Heart left ventricle (tissue), 16 donors: Measurements from ENCODE around the gene ARHGEF28. TPM values are rescaled to one million over a fixed set of nuclear protein-coding genes. Genes with fewer than 3 reads are reported as not detected.

Experiments
- ATAC-seq, 4 donors: fragments of 200-7000 bp; cut with Tn5 transposase; one replicate each; pipeline ENCODE4 v1.9.1; 2020 to 2022; ENCODE audit warnings: moderate library complexity in 4 of 4, mild to moderate bottlenecking in 3 of 4, moderate number of reproducible peaks in 1 of 4
- DNase-seq, 5 donors: peaks; one replicate each; pipeline ENCODE4 v3.0.0-alpha.2; 2020
- H3K27ac ChIP-seq, 12 donors: fragments of 200-600 bp; sonication (generic) in 4 of 12; one replicate each; pipeline versions ENCODE4 v1.5.0 to v1.8.0; 2016 to 2022; ENCODE audit warnings: mild to moderate bottlenecking in 2 of 12
- H3K27me3 ChIP-seq, 9 donors: fragments of 200-600 bp; sonication (generic) in 2 of 9; one replicate each; pipeline versions ENCODE4 v1.5.1 to v1.8.0; 2016 to 2022; ENCODE audit warnings: mild to moderate bottlenecking in 3 of 9
- H3K36me3 ChIP-seq, 9 donors: fragments of 200-600 bp; sonication (generic) in 2 of 9; one replicate each; pipeline versions ENCODE4 v1.5.0 to v1.8.0; 2018 to 2022; ENCODE audit warnings: mild to moderate bottlenecking in 2 of 9
- H3K4me1 ChIP-seq, 12 donors: fragments of 200-600 bp; sonication (generic) in 4 of 12; one replicate each; pipeline versions ENCODE4 v1.5.0 to v1.8.0; 2016 to 2022; ENCODE audit warnings: mild to moderate bottlenecking in 3 of 12
- H3K4me3 ChIP-seq, 12 donors: fragments of 200-600 bp; sonication (generic) in 4 of 12; one replicate each; pipeline versions ENCODE4 v1.5.0 to v1.8.0; 2017 to 2022; ENCODE audit warnings: mild to moderate bottlenecking in 9 of 12, moderate library complexity in 4 of 12
- H3K9me3 ChIP-seq, 12 donors: fragments of 200-600 bp; sonication (generic) in 4 of 12; one replicate each; pipeline versions ENCODE4 v1.5.0 to v1.8.0; 2016 to 2022; ENCODE audit warnings: mild to moderate bottlenecking in 1 of 12
- POLR2A ChIP-seq, 2 donors: fragments of 450-650 bp; IDR thresholded peaks; one replicate each; pipeline ENCODE4 v1.6.1; 2017; ENCODE audit warnings: antibody characterized with exemption in 2 of 2, mild to moderate bottlenecking in 2 of 2, moderate library complexity in 2 of 2
- WGBS, 4 donors: extraction: QIAGEN DNeasy Blood & Tissue Kit in 2 of 4; methylation state at CpG; one replicate each; pipeline versions ENCODE4 v1.1.5 to v1.1.7; 2013 to 2018; 5-methylcytosine and 5-hydroxymethylcytosine counted together
- intact Hi-C, 10 donors: fragments of 100-400 bp; cut with DNase I; formaldehyde crosslinking; loops; one replicate each; pipeline versions ENCODE4 v1.11.1 to v1.14.2; 2022
- polyA plus RNA-seq, 2 donors: library from polyadenylated mRNA; stranded (reverse); fragments of 200-250 nt; gene quantifications; one replicate each; pipeline ENCODE4 v1.2.3, GENCODE V29; 2013
- total RNA-seq, 9 donors: library from RNA; depleted of rRNA in 2 of 9; stranded (reverse); fragments of >200 nt in 2 of 9; fragmentation: NEBNext Ultra II Directional in 3 of 9; extraction: Animal tissue kit (Norgen Biotek cat#: 25700) in 3 of 9; gene quantifications; one replicate each; pipeline versions ENCODE4 v1.1.0 to v1.2.4, GENCODE V29; 2016 to 2023
- TF ChIP-seq, protein P1 (sequence below), 12 donors: fragments of 200-600 bp; sonication (generic) in 4 of 12; IDR thresholded peaks; one replicate each; pipeline versions ENCODE4 v1.5.0 to v1.8.0; 2018 to 2022; ENCODE audit warnings: antibody characterized with exemption in 12 of 12, mild to moderate bottlenecking in 5 of 12
- donor health status: ischemic (EF 13 %, LVEDD 7.1; RV severe dilation, severe dysfunction).
- donor health status: healthy with polysubstance abuse.
- donor health status: DM: no; HTN: yes; CAD: no.
- donor health status: DM: no; HTN: no; CAD: no.
- donor health status: ischemic (EF 25% LVEDD 6.9; RV normal size, moderate dysfunction).
- donor health status: ischemic (EF 25% LVEDD 5.7; RV mildly dilated, moderate dysfunction).
- donor health status: healthy.
- donor health status: DM: yes; HTN: yes; CAD: no.
- donor health status: ischemic (EF 35%, LVEDD 5.7; RV mildly dilated, moderate dysfunction).
- donor health status: nonischemic (EF 11% LVEDD 7.7; RV severe dilation, severe dysfunction).
- donor health status: DM: yes; HTN: yes; CAD: no.
- donor health status: PGD.
- donor health status: ischemic (EF 29% LVEDD 5.4; RV normal size, mild dysfunction).
- donor health status: nonischemic (EF 23%, LVEDD 6.1; RV moderate dilation, normal function).

The ARHGEF28 gene
- total and polyA plus RNA-seq, 11 donors: 0.51 to 7.7 (median 1.7) TPM

DNA sequence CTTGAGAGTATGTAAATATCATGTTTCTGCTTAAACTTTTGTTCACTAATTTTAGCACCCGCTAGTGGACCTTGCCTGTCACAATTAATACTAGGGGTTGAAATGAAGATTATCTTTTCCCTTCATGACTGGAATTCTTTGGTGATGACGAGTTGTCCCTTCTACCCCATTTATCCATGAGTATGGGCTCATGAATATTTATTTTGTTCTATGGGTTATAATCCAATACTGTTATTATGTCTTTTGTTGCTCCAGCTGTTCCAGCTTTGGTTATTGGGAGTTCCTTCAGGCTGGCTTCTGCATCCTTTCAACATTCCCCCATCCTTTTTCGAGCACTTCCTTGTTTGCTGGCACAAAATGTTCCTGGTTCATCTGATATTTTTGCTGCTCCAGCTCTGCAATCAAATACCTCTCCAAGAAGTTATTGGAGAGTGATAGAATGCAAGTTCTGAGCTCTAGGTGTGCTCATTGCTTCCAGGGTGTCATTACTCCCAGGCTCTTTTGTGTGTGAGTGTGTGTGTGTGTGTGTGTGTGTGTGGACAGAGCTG lies 19.7 kb upstream of the ARHGEF28 start:
- Histone ChIP-seq H3K4me3 (no peak overlapping the region), H3K36me3 (no peaks in the 10 kb centered on the region), H3K27me3 (no peaks in the 10 kb centered on the region), H3K27ac (no peak overlapping the region), H3K9me3 (peaks cover 0 to 13% (median 5%) of the 10 kb centered on the region in 12 donors), H3K4me1 (peaks cover 0 to 5% (median 0%) of the 10 kb centered on the region in 12 donors)
- intact Hi-C loops: no loop called here
- DNase-seq (no peak), ATAC-seq (no peak)
- TF ChIP-seq, protein P1, sequence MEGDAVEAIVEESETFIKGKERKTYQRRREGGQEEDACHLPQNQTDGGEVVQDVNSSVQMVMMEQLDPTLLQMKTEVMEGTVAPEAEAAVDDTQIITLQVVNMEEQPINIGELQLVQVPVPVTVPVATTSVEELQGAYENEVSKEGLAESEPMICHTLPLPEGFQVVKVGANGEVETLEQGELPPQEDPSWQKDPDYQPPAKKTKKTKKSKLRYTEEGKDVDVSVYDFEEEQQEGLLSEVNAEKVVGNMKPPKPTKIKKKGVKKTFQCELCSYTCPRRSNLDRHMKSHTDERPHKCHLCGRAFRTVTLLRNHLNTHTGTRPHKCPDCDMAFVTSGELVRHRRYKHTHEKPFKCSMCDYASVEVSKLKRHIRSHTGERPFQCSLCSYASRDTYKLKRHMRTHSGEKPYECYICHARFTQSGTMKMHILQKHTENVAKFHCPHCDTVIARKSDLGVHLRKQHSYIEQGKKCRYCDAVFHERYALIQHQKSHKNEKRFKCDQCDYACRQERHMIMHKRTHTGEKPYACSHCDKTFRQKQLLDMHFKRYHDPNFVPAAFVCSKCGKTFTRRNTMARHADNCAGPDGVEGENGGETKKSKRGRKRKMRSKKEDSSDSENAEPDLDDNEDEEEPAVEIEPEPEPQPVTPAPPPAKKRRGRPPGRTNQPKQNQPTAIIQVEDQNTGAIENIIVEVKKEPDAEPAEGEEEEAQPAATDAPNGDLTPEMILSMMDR (IDR thresholded peaks at IDR 0.05): no peak
- TF ChIP-seq POLR2A (IDR thresholded peaks at IDR 0.05): no peak
- 41 to 60% (median 48%) methylated on average over 3 of the region's 3 CpGs for WGBS, 4 donors

DNA sequence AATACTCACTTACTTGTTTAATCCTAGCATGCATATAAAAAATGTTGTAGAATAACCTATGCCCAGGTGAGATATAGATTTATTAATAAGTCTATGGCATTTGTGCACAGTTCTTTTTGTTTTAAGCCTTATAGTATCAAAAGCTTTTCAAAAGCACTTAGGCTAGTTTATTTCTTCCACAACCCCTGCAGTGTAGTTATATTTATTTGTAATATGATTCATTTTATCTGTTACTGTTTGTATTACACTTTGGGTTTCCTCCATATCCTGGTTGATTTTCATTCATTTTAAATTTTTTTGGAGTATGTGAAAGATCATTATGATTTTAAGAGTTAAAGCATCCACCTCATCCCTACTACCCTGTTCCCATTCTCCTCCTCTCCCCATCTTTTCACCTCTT lies 18.8 kb upstream of the ARHGEF28 start:
- ATAC-seq: no peak
- Histone ChIP-seq H3K4me3 (no peak overlapping the region), H3K9me3 (peaks cover 0 to 4% (median 0%) of the 10 kb centered on the region in 12 donors), H3K27ac (no peak overlapping the region), H3K36me3 (no peaks in the 10 kb centered on the region), H3K27me3 (peaks cover 0 to 4% (median 0%) of the 10 kb centered on the region in 9 donors), H3K4me1 (peaks cover 0 to 5% (median 0%) of the 10 kb centered on the region in 12 donors)
- intact Hi-C loops: no loop called here
- TF ChIP-seq, protein P1 (IDR thresholded peaks at IDR 0.05): no peak
- TF ChIP-seq POLR2A (IDR thresholded peaks at IDR 0.05): no peak
- DNase-seq: no peak

DNA sequence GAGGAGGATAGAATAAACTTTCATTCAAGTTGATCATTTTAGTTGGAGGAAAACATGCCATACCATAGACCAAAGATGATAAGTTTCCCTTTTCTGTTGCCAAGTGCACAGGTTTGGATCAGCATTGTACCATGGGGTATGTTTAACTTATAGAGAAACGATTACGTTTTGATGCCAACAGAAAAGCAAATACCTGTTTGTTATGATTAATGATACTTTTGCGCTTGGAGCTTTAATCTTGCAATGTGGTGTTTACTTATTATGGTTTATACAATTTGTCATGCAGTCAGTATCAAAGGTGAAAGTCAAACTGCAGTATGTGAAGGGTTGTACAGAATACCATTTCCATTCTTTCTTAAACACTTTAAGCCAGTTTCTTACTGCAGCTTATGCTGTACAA lies 13.2 kb upstream of the ARHGEF28 start:
- H3K4me3 ChIP-seq: no peak overlapping the region
- ATAC-seq: no peak
- intact Hi-C loops: no loop called here
- DNase-seq: no peak
- 89 to 97% (median 93%) methylated on average over 3 of the region's 3 CpGs for WGBS, 4 donors
- H3K4me1 ChIP-seq: no peaks in the 10 kb centered on the region
- H3K27me3 ChIP-seq: peaks cover 0 to 4% (median 0%) of the 10 kb centered on the region in 9 donors
- no peaks in the 10 kb centered on the region for H3K9me3 ChIP-seq
- H3K27ac ChIP-seq: no peak overlapping the region
- TF ChIP-seq POLR2A (IDR thresholded peaks at IDR 0.05): no peak
- TF ChIP-seq, protein P1 (IDR thresholded peaks at IDR 0.05): no peak
- no peaks in the 10 kb centered on the region for H3K36me3 ChIP-seq

DNA sequence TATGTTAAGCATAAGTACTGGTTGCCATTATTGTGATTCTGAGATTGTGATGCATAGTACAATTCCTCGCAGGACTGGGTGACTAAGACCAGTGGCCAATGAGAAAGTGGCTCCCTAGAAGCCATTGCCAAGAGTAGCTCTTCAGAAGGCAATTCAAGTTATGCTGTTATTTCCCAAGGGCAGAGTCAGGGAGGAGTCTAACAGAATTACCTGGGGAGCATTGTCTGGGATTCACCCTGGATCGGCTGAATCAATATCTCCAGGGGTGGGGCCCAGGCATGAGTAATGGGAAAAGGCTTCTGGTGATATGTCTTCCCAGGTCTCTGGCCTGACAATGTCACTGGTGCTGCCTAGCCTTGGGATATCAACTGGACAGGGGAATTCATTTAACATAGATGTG lies 10.9 kb upstream of the ARHGEF28 start:
- WGBS, 4 donors: 73 to 84% (median 82%) methylated on average over 2 of the region's 2 CpGs
- intact Hi-C loops: no loop called here
- no peak for TF ChIP-seq POLR2A (IDR thresholded peaks at IDR 0.05)
- TF ChIP-seq, protein P1 (IDR thresholded peaks at IDR 0.05): no peak

More for the DNA sequence above, 10.9 kb upstream of the ARHGEF28 start:
- Histone ChIP-seq H3K9me3 (no peaks in the 10 kb centered on the region), H3K27ac (no peak overlapping the region), H3K27me3 (peaks cover 0 to 4% (median 0%) of the 10 kb centered on the region in 9 donors), H3K4me3 (no peak overlapping the region), H3K4me1 (no peaks in the 10 kb centered on the region), H3K36me3 (no peaks in the 10 kb centered on the region)
- no peak for DNase-seq
- no peak for ATAC-seq
